MCF 10A (cell line): ENCODE results near the gene APOL4. TPM values are rescaled to one million over a fixed set of nuclear protein-coding genes. Genes with fewer than 3 reads are reported as not detected.
A peak's percentile ranks its signal among the peaks of the same experiment; 100 is the strongest.

ENCODE experiments used
- BruUV-seq: library from RNA; stranded (reverse); fragments of 400-500 nt; replicated peaks from 2 replicates; lab custom pipeline; 2021; lab: Mats Ljungman, UMichigan
- CTCF ChIA-PET: fragments of 300-600 bp; sonication (Branson Sonifier 250); formaldehyde crosslinking; extraction: SDS; loops from one replicate; lab custom pipeline; 2021; ENCODE audit warnings: antibody characterized with exemption, inconsistent platforms; lab: Yijun Ruan, JAX
- POLR2A ChIA-PET: fragments of 300-600, 350-650 bp; sonication (Branson Sonifier 250); formaldehyde crosslinking; extraction: SDS; loops from one replicate; lab custom pipeline; 2020; ENCODE audit warnings: antibody characterized with exemption, inconsistent platforms; lab: Yijun Ruan, JAX
- DNase-seq: peaks from one replicate; pipeline ENCODE4 v3.0.0-alpha.2; 2018; ENCODE audit not compliant: unreplicated experiment
- H3K27ac Mint-ChIP-seq: one replicate; pipeline ENCODE4 v1.8.0; 2022; ENCODE audit warnings: mild to moderate bottlenecking, low read depth, mixed read lengths; ENCODE audit not compliant: unreplicated experiment
- H3K27me3 Mint-ChIP-seq: one replicate; pipeline ENCODE4 v1.8.0; 2022; ENCODE audit warnings: mixed read lengths; ENCODE audit not compliant: insufficient read depth, unreplicated experiment
- H3K36me3 Mint-ChIP-seq: one replicate; pipeline ENCODE4 v1.8.0; 2022; ENCODE audit warnings: mild to moderate bottlenecking, moderate library complexity, mixed read lengths; ENCODE audit not compliant: insufficient read depth, unreplicated experiment
- H3K4me1 Mint-ChIP-seq: one replicate; pipeline ENCODE4 v1.8.0; 2022; ENCODE audit warnings: mixed read lengths; ENCODE audit not compliant: insufficient read depth, unreplicated experiment
- H3K4me3 Mint-ChIP-seq: one replicate; pipeline ENCODE4 v1.8.0; 2022; ENCODE audit warnings: mild to moderate bottlenecking, moderate library complexity, mixed read lengths; ENCODE audit not compliant: unreplicated experiment
- H3K9me3 Mint-ChIP-seq: one replicate; pipeline ENCODE4 v1.8.0; 2022; ENCODE audit warnings: mixed read lengths; ENCODE audit not compliant: unreplicated experiment
- CTCF ChIP-seq: fragments of 200-600 bp; IDR thresholded peaks from one replicate; pipeline ENCODE4 v1.8.0; 2022; ENCODE audit warnings: antibody characterized with exemption, mild to moderate bottlenecking; ENCODE audit not compliant: unreplicated experiment
- intact Hi-C: fragments of 100-400 bp; cut with micrococcal nuclease; formaldehyde crosslinking; loops from 2 replicates; pipeline ENCODE4 v1.14.1; 2022
- total RNA-seq: library from RNA; stranded (reverse); gene quantifications from 2 replicates; pipeline ENCODE4 v1.2.3, GENCODE V29; 2022

APOL4 gene
- total RNA-seq, 1 experiment from 2014 or later, result not detected

GRCh38 chr22:36196254-36197064 is 5.2 kb downstream of the APOL4 start:
- Mint-ChIP-seq H3K9me3 (no peaks in the 10 kb centered on the region), H3K27me3 (peaks cover 32% of the 10 kb centered on the region), H3K36me3 (no peaks in the 10 kb centered on the region), H3K4me3 (no peak overlapping the region), H3K27ac (no peak overlapping the region), H3K4me1 (no peaks in the 10 kb centered on the region)
- BruUV-seq, result no TSS peak
- intact Hi-C loops, result loop anchor here (5.0 kb wide), 2 partner anchors 41 to 81 kb away; partner anchors contain the start of gene APOL2
- TF ChIP-seq CTCF, result no peak
- ChIA-PET POLR2A (interaction anchor here (0.6 kb wide), 1 partner anchor 91 kb away, joined by 3 read pairs; no protein-coding TSS in a partner anchor), CTCF (interaction anchor here (0.7 to 1.1 kb wide), 2 partner anchors 18 to 36 kb away, joined by 3 to 5 read pairs; no protein-coding TSS in a partner anchor)
- DNase-seq, result no peak

- peaks cover 46% of the 10 kb centered on the region for H3K27me3 Mint-ChIP-seq
- peak; percentile 45 for DNase-seq
- peak; percentile 69 for TF ChIP-seq CTCF
- H3K36me3 Mint-ChIP-seq, result peaks cover 5% of the 10 kb centered on the region
- intact Hi-C loops, result loop anchor here (5.0 kb wide), 2 partner anchors 42 to 82 kb away; partner anchors contain the start of gene APOL2
- CTCF ChIA-PET, result interaction anchor here (0.6 to 1.3 kb wide), 4 partner anchors 9 to 253 kb away, joined by 3 to 7 read pairs (median 4); no protein-coding TSS in a partner anchor
- H3K4me1 Mint-ChIP-seq, result no peaks in the 10 kb centered on the region
- no peak overlapping the region for H3K4me3 Mint-ChIP-seq
- H3K27ac Mint-ChIP-seq, result no peak overlapping the region
- BruUV-seq, result no TSS peak
- H3K9me3 Mint-ChIP-seq, result no peaks in the 10 kb centered on the region
- POLR2A ChIA-PET, result interaction anchor here (1.1 kb wide), 1 partner anchor 82 kb away, joined by 4 read pairs; no protein-coding TSS in a partner anchor
Observed at GRCh38 chr22:36194971-36195370, 6.6 kb downstream of the APOL4 start.

- no peak for TF ChIP-seq CTCF
- ChIA-PET CTCF (interaction anchor here (0.7 to 1.3 kb wide), 3 partner anchors 9 to 167 kb away, joined by 3 to 7 read pairs (median 5); no protein-coding TSS in a partner anchor), POLR2A (interaction anchor here (1.1 kb wide), 1 partner anchor 82 kb away, joined by 4 read pairs; no protein-coding TSS in a partner anchor)
- H3K4me1 Mint-ChIP-seq, result no peaks in the 10 kb centered on the region
- peaks cover 5% of the 10 kb centered on the region for H3K36me3 Mint-ChIP-seq
- no peak overlapping the region for H3K4me3 Mint-ChIP-seq
- H3K9me3 Mint-ChIP-seq, result no peaks in the 10 kb centered on the region
- no peak overlapping the region for H3K27ac Mint-ChIP-seq
- intact Hi-C loops, result no loop called here
- no TSS peak for BruUV-seq
- H3K27me3 Mint-ChIP-seq, result peaks cover 52% of the 10 kb centered on the region
- no peak for DNase-seq
Observed at GRCh38 chr22:36194385-36194784, 7.2 kb downstream of the APOL4 start.

GRCh38 chr22:36193577-36193976 is 8.0 kb downstream of the APOL4 start:
- POLR2A ChIA-PET, result no interaction called here
- no peaks in the 10 kb centered on the region for H3K4me1 Mint-ChIP-seq
- H3K27me3 Mint-ChIP-seq, result peaks cover 49% of the 10 kb centered on the region
- BruUV-seq, result no TSS peak
- no peak for TF ChIP-seq CTCF
- CTCF ChIA-PET, result no interaction called here
- no peak overlapping the region for H3K27ac Mint-ChIP-seq
- no peaks in the 10 kb centered on the region for H3K9me3 Mint-ChIP-seq
- peaks cover 5% of the 10 kb centered on the region for H3K36me3 Mint-ChIP-seq
- intact Hi-C loops, result no loop called here
- no peak for DNase-seq
- H3K4me3 Mint-ChIP-seq, result no peak overlapping the region
